Adipose tissue (tissue), 3 donors: ENCODE data around the gene YTHDF1. TPM values are rescaled to one million over a fixed set of nuclear protein-coding genes. Genes with fewer than 3 reads are reported as not detected.
"Not testable (repeated sequence)": the region's sequence is repeated elsewhere in the genome, so short reads cannot be mapped to it uniquely, and the experiment has no call there.

Experiments used
- H3K27ac ChIP-seq: one replicate; pipeline ENCODE4 v1.5.1; 2013; ENCODE audit warnings: low read depth, low read length
- WGBS, 3 donors: extraction: QIAGEN DNeasy Blood & Tissue Kit; methylation state at CpG; one replicate each; pipeline ENCODE4 v1.1.7; 2013; 5-methylcytosine and 5-hydroxymethylcytosine counted together
- polyA plus RNA-seq, 3 donors: library from polyadenylated mRNA; stranded (reverse); fragments of 200-250 nt; gene quantifications; one replicate each; pipeline ENCODE4 v1.2.3, GENCODE V29; 2013
- donor health status: healthy with polysubstance abuse.
- donor health status: Bipolar disorder and iron deficiency.
- donor health status: healthy.

YTHDF1 gene
- polyA plus RNA-seq, 3 donors = 10.6 to 21.3 (median 16.8) TPM

GRCh38 chr20:63252284-63252711 lies 36.4 kb upstream of the YTHDF1 start:
- 54 to 69% (median 65%) methylated on average over 8 of the region's 8 CpGs for WGBS, 3 donors

GRCh38 chr20:63251350-63251749 lies 35.4 kb upstream of the YTHDF1 start:
- not testable (repeated sequence) for H3K27ac ChIP-seq
- 23 to 34% (median 24%) methylated on average over 11 to 12 of the region's 14 CpGs for WGBS, 3 donors

More at GRCh38 chr20:63252284-63252711, 36.4 kb upstream of the YTHDF1 start:
- no peak overlapping the region for H3K27ac ChIP-seq

GRCh38 chr20:63249891-63250290 lies 34.0 kb upstream of the YTHDF1 start:
- H3K27ac ChIP-seq = no peak overlapping the region
- 86 to 91% (median 88%) methylated on average over 15 of the region's 15 CpGs for WGBS, 3 donors

GRCh38 chr20:63248835-63249591 lies 33.1 kb upstream of the YTHDF1 start:
- no peak overlapping the region for H3K27ac ChIP-seq
- 63 to 82% (median 79%) methylated on average over 23 to 25 of the region's 25 CpGs for WGBS, 3 donors

- H3K27ac ChIP-seq = no peak overlapping the region
- 50 to 72% (median 71%) methylated on average over 10 to 24 of the region's 24 CpGs for WGBS, 3 donors
Observed at GRCh38 chr20:63247671-63248228, 31.8 kb upstream of the YTHDF1 start.

- WGBS, 3 donors = 34 to 55% (median 51%) methylated on average over 50 of the region's 50 CpGs
Observed at GRCh38 chr20:63246490-63247288, 30.8 kb upstream of the YTHDF1 start.

GRCh38 chr20:63244468-63244867 lies 28.5 kb upstream of the YTHDF1 start:
- H3K27ac ChIP-seq = no peak overlapping the region
- WGBS, 3 donors = 78 to 88% (median 87%) methylated on average over 6 to 10 of the region's 10 CpGs

More at GRCh38 chr20:63246490-63247288, 30.8 kb upstream of the YTHDF1 start:
- H3K27ac ChIP-seq = no peak overlapping the region

- H3K27ac ChIP-seq = no peak overlapping the region
- WGBS, 3 donors = 77 to 86% (median 82%) methylated on average over 25 of the region's 25 CpGs
Observed at GRCh38 chr20:63243604-63244247, 27.8 kb upstream of the YTHDF1 start.

- WGBS, 3 donors = 86 to 89% (median 87%) methylated on average over 21 of the region's 21 CpGs
- H3K27ac ChIP-seq = no peak overlapping the region
Observed at GRCh38 chr20:63242736-63243135, 26.8 kb upstream of the YTHDF1 start.

- no peak overlapping the region for H3K27ac ChIP-seq
- WGBS, 3 donors = 12 to 50% (median 49%) methylated on average over 11 of the region's 11 CpGs
Observed at GRCh38 chr20:63241272-63241671, 25.3 kb upstream of the YTHDF1 start.

GRCh38 chr20:63240004-63240403 lies 24.1 kb upstream of the YTHDF1 start:
- 86 to 87% (median 86%) methylated on average over 11 of the region's 11 CpGs for WGBS, 3 donors

GRCh38 chr20:63239431-63239830 lies 23.5 kb upstream of the YTHDF1 start:
- no peak overlapping the region for H3K27ac ChIP-seq
- 86 to 89% (median 86%) methylated on average over 27 to 30 of the region's 30 CpGs for WGBS, 3 donors

More at GRCh38 chr20:63240004-63240403, 24.1 kb upstream of the YTHDF1 start:
- no peak overlapping the region for H3K27ac ChIP-seq

GRCh38 chr20:63238514-63239125 lies 22.7 kb upstream of the YTHDF1 start:
- WGBS, 3 donors = 41 to 55% (median 50%) methylated on average over 16 of the region's 16 CpGs
- H3K27ac ChIP-seq = no peak overlapping the region

GRCh38 chr20:63238031-63238430 lies 22.1 kb upstream of the YTHDF1 start:
- no peak overlapping the region for H3K27ac ChIP-seq
- WGBS, 3 donors = 76 to 84% (median 76%) methylated on average over 8 to 10 of the region's 10 CpGs

GRCh38 chr20:63236116-63236837 lies 20.3 kb upstream of the YTHDF1 start:
- 76 to 90% (median 84%) methylated on average over 26 of the region's 26 CpGs for WGBS, 3 donors
- H3K27ac ChIP-seq = no peak overlapping the region

- H3K27ac ChIP-seq = no peak within 1 kb of the TSS
- WGBS, 3 donors = 35 to 43% (median 38%) methylated on average over 14 to 16 of the region's 17 CpGs
Observed at GRCh38 chr20:63235399-63235983, 19.6 kb upstream of the YTHDF1 start, which contains the start of gene BIRC7. Gene BIRC7, plus strand, starts transcription at chr20:63235905. Its CDS starts 192 bp downstream, at chr20:63236097.
